ENCODE results near the gene GOLGA6L1.
"Not testable (repeated sequence)": the region's sequence is repeated elsewhere in the genome, so short reads cannot be mapped to it uniquely, and the experiment has no call there.

GOLGA6L1 gene

GRCh38 chr15:23136722-23137121, at the start of gene GOLGA6L1:
GOLGA6L1 (minus strand) TSS chr15:23136822; CDS start chr15:23136731, 91 bp downstream.
- not testable (repeated sequence) for DNase-seq (ENCODE audit: extremely low read depth in 1 of 2, low read depth in 1 of 2)

- not testable (repeated sequence) for DNase-seq (ENCODE audit: extremely low read depth in 1 of 2, low read depth in 1 of 2)
These were observed 44.6 kb upstream of the GOLGA6L1 start for GRCh38 chr15:23181201-23181600.

DNA sequence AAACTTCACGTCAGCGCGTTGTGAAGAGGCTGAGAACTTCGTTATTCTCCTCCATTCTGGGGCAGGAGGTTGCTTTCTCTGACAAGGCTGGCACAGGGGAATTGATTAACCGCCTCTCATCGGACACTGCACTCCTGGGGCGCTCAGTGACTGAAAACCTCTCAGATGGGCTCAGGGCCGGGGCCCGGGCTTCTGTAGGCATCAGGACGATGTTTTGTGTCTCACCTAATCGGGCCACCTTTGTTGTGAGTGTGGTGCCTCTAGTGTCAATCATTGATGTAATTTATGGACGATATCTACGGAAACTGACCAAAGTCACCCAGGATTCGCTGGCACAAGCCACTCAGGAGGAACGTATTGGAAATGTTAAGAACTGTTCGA, 43.9 kb upstream of the GOLGA6L1 start:
- DNase-seq (ENCODE audit: extremely low read depth in 1 of 2, low read depth in 1 of 2): not testable (repeated sequence)

GRCh38 chr15:23179768-23180546, 43.3 kb upstream of the GOLGA6L1 start:
- DNase-seq (ENCODE audit: extremely low read depth in 1 of 2, low read depth in 1 of 2): not testable (repeated sequence)

DNA sequence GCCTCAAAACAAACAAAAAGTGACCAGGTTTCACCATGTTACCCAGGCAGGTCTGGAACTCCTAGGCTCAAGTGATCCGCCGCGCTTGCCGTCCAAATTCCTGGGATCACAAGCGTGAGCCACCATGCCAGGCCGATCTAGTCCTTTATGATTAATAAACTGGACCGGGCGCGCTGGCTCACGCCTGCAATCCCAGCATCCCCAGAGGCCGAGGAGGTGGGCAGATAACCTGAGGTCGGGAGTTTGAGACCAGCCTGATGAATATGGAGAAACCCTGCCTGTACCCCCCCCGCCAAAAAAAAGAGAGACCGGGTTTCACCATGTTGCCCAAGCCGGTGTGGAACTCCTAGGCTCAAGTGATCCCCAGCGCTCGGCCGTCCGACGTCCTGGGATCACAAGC, 40.1 kb upstream of the GOLGA6L1 start:
- not testable (repeated sequence) for DNase-seq (ENCODE audit: extremely low read depth in 1 of 2, low read depth in 1 of 2)

DNA sequence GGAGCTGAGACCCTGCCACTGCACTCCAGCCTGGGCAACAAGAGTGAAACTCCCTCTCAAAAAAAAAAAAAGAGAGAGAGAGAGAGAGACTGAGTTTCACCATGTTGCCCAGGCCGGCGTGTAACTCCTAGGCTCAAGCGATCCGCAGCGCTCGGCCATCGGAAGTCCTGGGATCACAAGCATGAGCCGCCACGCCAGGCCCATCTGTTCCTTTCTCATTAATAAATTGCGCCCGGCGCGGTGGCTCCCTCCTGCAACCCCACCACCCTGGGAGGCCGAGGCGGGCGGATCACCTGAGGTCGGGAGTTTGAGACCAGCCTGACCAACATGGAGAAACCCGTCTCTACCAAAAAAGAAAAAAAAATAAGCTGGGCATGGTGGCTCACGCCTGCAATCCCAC, 39.0 kb upstream of the GOLGA6L1 start:
- DNase-seq (ENCODE audit: extremely low read depth in 1 of 2, low read depth in 1 of 2): not testable (repeated sequence)

- not testable (repeated sequence) for DNase-seq (ENCODE audit: extremely low read depth in 1 of 2, low read depth in 1 of 2)
These were observed 38.1 kb upstream of the GOLGA6L1 start for GRCh38 chr15:23174609-23175140.

DNA sequence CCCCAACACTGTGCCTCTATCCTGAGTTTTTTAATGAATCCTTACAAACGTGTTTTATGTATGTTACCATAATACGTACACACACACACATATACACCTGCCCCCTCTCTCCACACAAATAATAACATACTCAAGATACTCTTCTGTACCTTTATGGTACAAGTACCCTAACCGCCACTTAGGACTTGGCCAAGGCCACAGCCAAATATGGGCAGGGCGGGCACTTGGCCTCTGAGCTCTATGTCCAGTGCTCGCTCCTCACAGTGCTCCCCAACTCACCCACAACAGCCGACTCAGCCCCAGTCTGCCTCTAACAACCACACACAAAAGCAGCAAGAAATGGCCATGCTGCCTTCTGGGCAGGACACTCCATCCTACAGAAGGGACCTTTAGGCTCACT, 3.8 kb downstream of the GOLGA6L1 start:
- DNase-seq (ENCODE audit: extremely low read depth in 1 of 2, low read depth in 1 of 2): not testable (repeated sequence)

DNA sequence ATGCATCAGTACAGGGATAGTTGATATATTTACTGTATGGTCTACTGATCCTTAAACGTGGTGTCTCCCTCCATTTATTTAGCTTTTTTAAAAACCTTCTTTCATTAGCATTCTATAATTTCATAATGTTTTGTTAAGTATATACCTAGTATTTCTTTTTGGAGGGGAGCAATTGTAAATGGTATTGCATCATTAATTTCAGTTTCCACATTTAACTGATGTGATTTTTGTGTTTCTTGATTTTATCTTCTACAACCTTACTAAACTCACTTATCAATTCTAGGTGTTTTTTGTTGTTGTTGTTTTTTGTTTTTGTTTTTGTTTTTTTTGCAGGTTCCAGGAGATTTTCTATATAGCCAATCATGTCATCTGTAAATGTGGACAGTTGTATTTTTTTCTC, 18.4 kb downstream of the GOLGA6L1 start:
- DNase-seq (ENCODE audit: extremely low read depth in 1 of 2, low read depth in 1 of 2): no peak

DNA sequence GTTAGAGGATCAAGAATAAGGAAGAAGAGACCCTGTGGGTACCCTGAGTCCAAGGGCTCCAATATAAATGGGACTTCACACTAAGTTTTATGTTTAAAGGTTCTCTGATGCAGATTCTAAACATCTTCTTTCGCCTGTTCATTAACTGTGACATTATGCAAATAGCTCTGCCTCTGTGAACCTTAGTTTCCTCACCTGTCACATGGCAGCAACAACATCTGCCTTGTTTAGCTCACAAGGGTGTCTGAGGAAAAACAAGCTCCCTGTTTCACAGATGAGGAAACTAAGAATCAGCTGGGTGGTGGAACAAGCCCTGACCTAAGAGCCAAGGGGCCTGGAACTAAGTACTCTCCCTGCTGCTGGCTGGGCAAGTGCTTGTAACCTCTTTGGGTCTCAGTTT, 40.8 kb downstream of the GOLGA6L1 start:
- no peak for DNase-seq (ENCODE audit: extremely low read depth in 1 of 2, low read depth in 1 of 2)

DNA sequence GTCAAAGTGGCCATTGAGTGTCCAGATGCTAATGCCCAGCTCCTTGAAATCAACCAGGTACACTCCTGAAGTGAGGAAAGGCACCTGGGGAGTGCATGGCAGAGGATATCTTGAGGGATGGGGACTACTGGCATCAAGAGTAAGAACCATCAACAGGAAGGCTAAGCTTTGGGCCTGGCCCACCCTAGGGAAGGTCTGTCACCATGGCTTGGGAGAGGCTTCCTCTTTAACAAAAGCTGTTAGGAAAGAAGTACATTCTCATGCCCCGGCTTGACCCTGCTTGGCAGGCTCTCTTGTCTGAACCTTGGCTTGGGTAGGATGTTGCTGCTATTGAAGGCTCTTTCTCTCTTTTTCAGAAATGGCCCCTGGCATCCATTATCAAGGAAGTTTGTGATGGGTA, 53.5 kb downstream of the GOLGA6L1 start:
- DNase-seq (ENCODE audit: extremely low read depth in 1 of 2, low read depth in 1 of 2): no peak

DNA sequence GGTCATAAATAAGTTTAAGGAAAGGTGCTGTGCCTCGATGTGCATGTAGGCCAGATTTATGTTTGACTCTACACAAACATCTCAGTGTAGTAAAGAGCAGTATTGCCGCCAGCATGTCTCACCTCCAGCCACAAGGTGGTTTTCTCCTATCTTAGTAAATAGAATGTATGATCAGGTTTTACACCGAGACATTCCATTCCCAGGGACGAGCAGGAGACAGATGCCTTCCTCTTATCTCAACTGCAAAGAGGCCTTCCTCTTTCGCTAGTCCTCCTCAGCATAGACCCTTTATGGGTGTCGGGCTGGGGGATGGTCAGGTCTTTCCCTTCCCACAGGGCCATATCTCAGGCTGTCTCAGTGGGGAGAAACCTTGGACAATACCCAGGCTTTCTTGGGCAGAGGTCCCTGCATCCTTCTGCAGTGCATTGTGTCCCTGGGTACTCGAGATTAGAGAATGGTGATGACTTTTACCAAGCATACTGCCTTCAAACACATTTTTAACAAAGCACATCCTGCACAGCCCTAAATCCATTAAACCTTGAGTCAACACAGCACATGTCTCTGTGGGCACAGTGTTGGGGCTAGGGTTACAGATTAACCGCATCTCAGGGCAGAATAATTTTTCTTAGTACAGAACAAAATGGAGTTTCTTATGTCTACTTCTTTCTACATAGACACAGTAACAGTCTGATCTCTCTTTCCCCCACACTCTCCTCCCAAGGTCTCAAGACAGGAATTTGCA, 54.5 kb downstream of the GOLGA6L1 start:
- DNase-seq (ENCODE audit: extremely low read depth in 1 of 2, low read depth in 1 of 2): not testable (repeated sequence)

DNA sequence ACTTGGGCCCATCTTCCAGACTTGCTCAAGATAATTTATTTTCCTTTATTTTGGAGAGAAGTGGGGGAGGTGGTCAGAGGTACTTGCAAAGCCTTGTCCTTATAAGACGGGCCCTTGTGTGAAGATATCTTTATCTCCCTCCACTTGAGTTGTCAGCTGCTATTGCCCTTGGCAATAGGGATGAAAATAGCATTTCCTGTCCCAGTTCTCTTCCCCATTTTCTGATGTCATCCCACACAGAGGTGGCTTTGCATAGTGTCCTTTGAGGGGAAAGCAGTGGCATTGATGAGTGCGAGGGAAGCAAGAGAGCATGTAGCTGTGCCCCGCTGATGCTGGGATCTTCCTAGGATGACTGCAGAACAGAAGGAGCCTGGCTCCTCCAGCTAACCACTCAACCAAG, 55.4 kb downstream of the GOLGA6L1 start:
- DNase-seq (ENCODE audit: extremely low read depth in 1 of 2, low read depth in 1 of 2): no peak

- DNase-seq (ENCODE audit: extremely low read depth in 1 of 2, low read depth in 1 of 2): no peak
These were observed 56.9 kb downstream of the GOLGA6L1 start for GRCh38 chr15:23079766-23080165.
